Measurements from ENCODE around the gene LDLRAD4.

The LDLRAD4 gene

GRCh38 chr18:13239171-13239956, 20.8 kb downstream of the LDLRAD4 start:
- DNase-seq (ENCODE audit: insufficient read length, low spot score) (no peak), FAIRE-seq (no peak)
- TF ChIP-seq SPI1 (IDR thresholded peaks at IDR 0.05; ENCODE audit: low read depth, low read length) (no peak), POU2F2 (IDR thresholded peaks at IDR 0.05; ENCODE audit: low read depth, low read length) (no peak), POLR2A (IDR thresholded peaks at IDR 0.05; ENCODE audit: low read depth, low read length) (no peak), TAF1 (IDR thresholded peaks at IDR 0.05; ENCODE audit: low read depth, low read length) (no peak), PAX5 (IDR thresholded peaks at IDR 0.05; ENCODE audit: insufficient read depth, low read length, severe bottlenecking) (no peak), POLR2AphosphoS5 (IDR thresholded peaks at IDR 0.05; ENCODE audit: low read depth, low read length) (no peak)

- DNase-seq (ENCODE audit: insufficient read length, low spot score), result no peak
- no peak for TF ChIP-seq PAX5 (IDR thresholded peaks at IDR 0.05; ENCODE audit: insufficient read depth, low read length, severe bottlenecking)
- no peak for FAIRE-seq
Measured at GRCh38 chr18:13240060-13240725, 21.6 kb downstream of the LDLRAD4 start.

- DNase-seq (ENCODE audit: insufficient read length, low spot score) (no peak), FAIRE-seq (no peak)
- TF ChIP-seq TAF1 (IDR thresholded peaks at IDR 0.05; ENCODE audit: low read depth, low read length) (no peak), POLR2A (IDR thresholded peaks at IDR 0.05; ENCODE audit: low read depth, low read length) (no peak), POLR2AphosphoS5 (IDR thresholded peaks at IDR 0.05; ENCODE audit: low read depth, low read length) (no peak), PAX5 (IDR thresholded peaks at IDR 0.05; ENCODE audit: insufficient read depth, low read length, severe bottlenecking) (no peak), POU2F2 (IDR thresholded peaks at IDR 0.05; ENCODE audit: low read depth, low read length) (no peak), SPI1 (IDR thresholded peaks at IDR 0.05; ENCODE audit: low read depth, low read length) (no peak)
Measured at GRCh38 chr18:13241083-13241892, 22.7 kb downstream of the LDLRAD4 start.

- DNase-seq (ENCODE audit: insufficient read length, low spot score) (no peak), FAIRE-seq (no peak)
- TF ChIP-seq POU2F2 (IDR thresholded peaks at IDR 0.05; ENCODE audit: low read depth, low read length) (no peak), POLR2A (IDR thresholded peaks at IDR 0.05; ENCODE audit: low read depth, low read length) (no peak), POLR2AphosphoS5 (IDR thresholded peaks at IDR 0.05; ENCODE audit: low read depth, low read length) (no peak), SPI1 (IDR thresholded peaks at IDR 0.05; ENCODE audit: low read depth, low read length) (no peak), TAF1 (IDR thresholded peaks at IDR 0.05; ENCODE audit: low read depth, low read length) (no peak), PAX5 (IDR thresholded peaks at IDR 0.05; ENCODE audit: insufficient read depth, low read length, severe bottlenecking) (no peak)
Measured at GRCh38 chr18:13241893-13242175, 23.3 kb downstream of the LDLRAD4 start.

GRCh38 chr18:13242797-13243196, 24.2 kb downstream of the LDLRAD4 start:
- no peak for TF ChIP-seq POU2F2 (IDR thresholded peaks at IDR 0.05; ENCODE audit: low read depth, low read length)
- no peak for TF ChIP-seq POLR2AphosphoS5 (IDR thresholded peaks at IDR 0.05; ENCODE audit: low read depth, low read length)
- no peak for TF ChIP-seq PAX5 (IDR thresholded peaks at IDR 0.05; ENCODE audit: insufficient read depth, low read length, severe bottlenecking)
- TF ChIP-seq TAF1 (IDR thresholded peaks at IDR 0.05; ENCODE audit: low read depth, low read length), result no peak
- TF ChIP-seq SPI1 (IDR thresholded peaks at IDR 0.05; ENCODE audit: low read depth, low read length), result no peak
- TF ChIP-seq POLR2A (IDR thresholded peaks at IDR 0.05; ENCODE audit: low read depth, low read length), result no peak
- FAIRE-seq (no peak), DNase-seq (ENCODE audit: insufficient read length, low spot score) (no peak)

- DNase-seq (ENCODE audit: insufficient read length, low spot score), result no peak
- FAIRE-seq, result no peak
- TF ChIP-seq POU2F2 (IDR thresholded peaks at IDR 0.05; ENCODE audit: low read depth, low read length) (no peak), POLR2AphosphoS5 (IDR thresholded peaks at IDR 0.05; ENCODE audit: low read depth, low read length) (no peak), TAF1 (IDR thresholded peaks at IDR 0.05; ENCODE audit: low read depth, low read length) (no peak), SPI1 (IDR thresholded peaks at IDR 0.05; ENCODE audit: low read depth, low read length) (no peak), POLR2A (IDR thresholded peaks at IDR 0.05; ENCODE audit: low read depth, low read length) (no peak), PAX5 (IDR thresholded peaks at IDR 0.05; ENCODE audit: insufficient read depth, low read length, severe bottlenecking) (no peak)
Measured at GRCh38 chr18:13243363-13243762, 24.8 kb downstream of the LDLRAD4 start.

GRCh38 chr18:13244135-13244534, 25.6 kb downstream of the LDLRAD4 start:
- DNase-seq (ENCODE audit: insufficient read length, low spot score), result no peak
- TF ChIP-seq TAF1 (IDR thresholded peaks at IDR 0.05; ENCODE audit: low read depth, low read length), result no peak
- FAIRE-seq, result no peak

GRCh38 chr18:13245481-13246000, 27.0 kb downstream of the LDLRAD4 start:
- DNase-seq (ENCODE audit: insufficient read length, low spot score) (no peak), FAIRE-seq (no peak)

GRCh38 chr18:13246121-13246520, 27.6 kb downstream of the LDLRAD4 start:
- DNase-seq (ENCODE audit: insufficient read length, low spot score) (no peak), FAIRE-seq (no peak)
- no peak for TF ChIP-seq POLR2A (IDR thresholded peaks at IDR 0.05; ENCODE audit: low read depth, low read length)
- no peak for TF ChIP-seq POLR2AphosphoS5 (IDR thresholded peaks at IDR 0.05; ENCODE audit: low read depth, low read length)

More at GRCh38 chr18:13245481-13246000, 27.0 kb downstream of the LDLRAD4 start:
- TF ChIP-seq POLR2AphosphoS5 (IDR thresholded peaks at IDR 0.05; ENCODE audit: low read depth, low read length) (no peak), PAX5 (IDR thresholded peaks at IDR 0.05; ENCODE audit: insufficient read depth, low read length, severe bottlenecking) (no peak), POU2F2 (IDR thresholded peaks at IDR 0.05; ENCODE audit: low read depth, low read length) (no peak), SPI1 (IDR thresholded peaks at IDR 0.05; ENCODE audit: low read depth, low read length) (no peak), POLR2A (IDR thresholded peaks at IDR 0.05; ENCODE audit: low read depth, low read length) (no peak), TAF1 (IDR thresholded peaks at IDR 0.05; ENCODE audit: low read depth, low read length) (no peak)

Data from GM12891 (cell line).